ENCODE measurements around the gene DLG5.

Gene DLG5

DNA sequence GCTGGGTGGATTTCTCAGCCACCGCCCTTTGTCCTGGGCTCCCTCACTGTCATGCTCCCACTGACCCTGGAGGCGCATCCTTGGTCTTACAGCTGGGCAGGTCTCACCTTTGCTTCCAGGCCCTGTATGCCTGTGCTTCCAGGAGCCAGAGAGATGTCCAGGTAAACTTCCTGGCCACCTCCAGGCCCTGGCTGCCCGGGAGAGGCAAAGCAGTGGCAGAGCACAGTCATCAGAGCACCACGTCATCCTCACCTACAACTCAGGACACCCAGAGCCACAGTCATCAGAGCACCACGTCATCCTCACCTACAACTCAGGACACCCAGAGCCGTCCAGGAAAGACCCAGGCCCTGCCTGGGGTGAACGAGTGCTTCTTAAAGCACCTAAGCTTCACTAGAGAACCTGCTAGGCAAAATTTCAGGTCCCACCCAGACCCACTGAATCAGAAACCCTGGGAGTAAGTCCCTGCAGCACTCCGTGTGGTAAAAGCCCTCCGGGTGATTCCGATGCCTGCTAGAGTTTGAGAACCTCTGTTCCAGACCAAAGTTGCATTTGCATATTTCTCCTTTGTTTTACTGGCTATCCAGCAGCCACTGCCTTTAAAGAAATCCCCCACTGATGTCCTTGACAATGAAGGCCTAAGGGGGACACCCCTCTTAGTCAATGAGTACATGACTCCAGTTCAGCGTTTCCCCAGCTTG lies 62.3 kb downstream of the DLG5 start (continued):
- TF ChIP-seq ZNF221 (tag by site-specific recombination; IDR thresholded peaks at IDR 0.05; ENCODE audit: borderline replicate concordance): no peak

DNA sequence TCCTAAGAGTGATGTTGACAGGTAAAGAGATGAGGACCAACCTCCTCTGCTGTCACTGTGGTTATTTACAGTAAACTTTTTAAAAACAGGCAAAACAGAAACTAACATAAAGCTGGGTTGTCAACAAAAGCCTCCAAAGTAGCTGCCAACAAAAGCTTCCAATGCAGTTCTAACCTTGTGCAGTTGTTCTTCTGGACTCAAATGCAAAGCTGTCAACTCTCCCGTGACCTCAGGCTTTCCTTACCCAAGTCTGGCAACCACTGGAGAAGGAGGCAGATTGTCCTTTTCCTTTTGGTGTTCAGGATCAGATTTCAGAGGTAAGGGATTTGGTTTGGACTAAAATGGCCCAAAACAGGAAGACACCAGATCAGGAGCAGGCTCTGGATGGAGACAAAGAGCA lies 63.1 kb downstream of the DLG5 start:
- Histone ChIP-seq H3K4me1 (ENCODE audit: control insufficient read depth, insufficient read depth, low read length) (no peaks in the 10 kb centered on the region), H3K27ac (ENCODE audit: extremely low read depth, low read depth, low read length) (no peak overlapping the region), H3K36me3 (ENCODE audit: control insufficient read depth in 2 of 2, insufficient read depth in 1 of 2, low read length in 2 of 2) (peaks cover 0 to 47% of the 10 kb centered on the region in 2 experiments; a peak in 2 of 3 replicates), H3K4me3 (ENCODE audit: low read depth, low read length) (no peak overlapping the region), H3K9me3 (ENCODE audit: control insufficient read depth, insufficient read depth, low read depth, low read length) (no peaks in the 10 kb centered on the region)
- CTCF ChIA-PET: interaction anchor here (0.7 to 1.2 kb wide), 2 partner anchors 17 to 76 kb away, joined by 3 to 4 read pairs; no protein-coding TSS in a partner anchor
- POLR2A ChIA-PET: no interaction called here
- TF ChIP-seq ZNF701 (tag by site-specific recombination; IDR thresholded peaks at IDR 0.05) (no peak), ZNF600 (tag by site-specific recombination; IDR thresholded peaks at IDR 0.05) (peak; percentile 70), ZFP41 (tag by site-specific recombination; IDR thresholded peaks at IDR 0.05; ENCODE audit: borderline replicate concordance) (no peak)

- H3K4me3 ChIP-seq (ENCODE audit: low read depth, low read length): no peak overlapping the region
- ChIA-PET CTCF (interaction anchor here (0.6 to 1.8 kb wide), 3 partner anchors 15 to 690 kb away, joined by 3 to 10 read pairs (median 3); no protein-coding TSS in a partner anchor), POLR2A (no interaction called here)
- peaks cover 0 to 39% of the 10 kb centered on the region in 2 experiments; a peak in 2 of 3 replicates for H3K36me3 ChIP-seq (ENCODE audit: control insufficient read depth in 2 of 2, insufficient read depth in 1 of 2, low read length in 2 of 2)
- no peak overlapping the region for H3K27ac ChIP-seq (ENCODE audit: extremely low read depth, low read depth, low read length)
- no peaks in the 10 kb centered on the region for H3K9me3 ChIP-seq (ENCODE audit: control insufficient read depth, insufficient read depth, low read depth, low read length)
- no peaks in the 10 kb centered on the region for H3K4me1 ChIP-seq (ENCODE audit: control insufficient read depth, insufficient read depth, low read length)
- peak; percentile 79 for TF ChIP-seq ZNF146 (tag by site-specific recombination; IDR thresholded peaks at IDR 0.05)
- no peak for TF ChIP-seq IKZF3 (tag by site-specific recombination; IDR thresholded peaks at IDR 0.05)
- TF ChIP-seq ZNF132 (tag by site-specific recombination; IDR thresholded peaks at IDR 0.05; ENCODE audit: borderline replicate concordance): no peak
- TF ChIP-seq ZNF626 (tag by site-specific recombination; IDR thresholded peaks at IDR 0.05): no peak
- TF ChIP-seq, protein P1, sequence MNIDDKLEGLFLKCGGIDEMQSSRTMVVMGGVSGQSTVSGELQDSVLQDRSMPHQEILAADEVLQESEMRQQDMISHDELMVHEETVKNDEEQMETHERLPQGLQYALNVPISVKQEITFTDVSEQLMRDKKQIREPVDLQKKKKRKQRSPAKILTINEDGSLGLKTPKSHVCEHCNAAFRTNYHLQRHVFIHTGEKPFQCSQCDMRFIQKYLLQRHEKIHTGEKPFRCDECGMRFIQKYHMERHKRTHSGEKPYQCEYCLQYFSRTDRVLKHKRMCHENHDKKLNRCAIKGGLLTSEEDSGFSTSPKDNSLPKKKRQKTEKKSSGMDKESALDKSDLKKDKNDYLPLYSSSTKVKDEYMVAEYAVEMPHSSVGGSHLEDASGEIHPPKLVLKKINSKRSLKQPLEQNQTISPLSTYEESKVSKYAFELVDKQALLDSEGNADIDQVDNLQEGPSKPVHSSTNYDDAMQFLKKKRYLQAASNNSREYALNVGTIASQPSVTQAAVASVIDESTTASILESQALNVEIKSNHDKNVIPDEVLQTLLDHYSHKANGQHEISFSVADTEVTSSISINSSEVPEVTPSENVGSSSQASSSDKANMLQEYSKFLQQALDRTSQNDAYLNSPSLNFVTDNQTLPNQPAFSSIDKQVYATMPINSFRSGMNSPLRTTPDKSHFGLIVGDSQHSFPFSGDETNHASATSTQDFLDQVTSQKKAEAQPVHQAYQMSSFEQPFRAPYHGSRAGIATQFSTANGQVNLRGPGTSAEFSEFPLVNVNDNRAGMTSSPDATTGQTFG (tag by site-specific recombination; IDR thresholded peaks at IDR 0.05; ENCODE audit: borderline replicate concordance): no peak
- TF ChIP-seq ZSCAN30 (tag by site-specific recombination; IDR thresholded peaks at IDR 0.05): no peak
- TF ChIP-seq ZNF37A (tag by site-specific recombination; IDR thresholded peaks at IDR 0.05): no peak
These were observed 64.0 kb downstream of the DLG5 start for GRCh38 chr10:77862595-77862994.

GRCh38 chr10:77861366-77861765 lies 65.2 kb downstream of the DLG5 start:
- Histone ChIP-seq H3K4me1 (ENCODE audit: control insufficient read depth, insufficient read depth, low read length) (no peaks in the 10 kb centered on the region), H3K4me3 (ENCODE audit: low read depth, low read length) (no peak overlapping the region), H3K36me3 (ENCODE audit: control insufficient read depth in 2 of 2, insufficient read depth in 1 of 2, low read length in 2 of 2) (peaks cover 0 to 35% of the 10 kb centered on the region in 2 experiments; a peak in 2 of 3 replicates), H3K27ac (ENCODE audit: extremely low read depth, low read depth, low read length) (no peak overlapping the region), H3K9me3 (ENCODE audit: control insufficient read depth, insufficient read depth, low read depth, low read length) (no peaks in the 10 kb centered on the region)
- no peak for TF ChIP-seq ZNF660 (tag by site-specific recombination; IDR thresholded peaks at IDR 0.05)
- 0 out of 2 replicates have a peak, but pooled peaks have one; percentile 35 for TF ChIP-seq ZNF600 (tag by site-specific recombination; IDR thresholded peaks at IDR 0.05)
- no peak for TF ChIP-seq EGR2 (tag by site-specific recombination; IDR thresholded peaks at IDR 0.05; ENCODE audit: low read depth)
- CTCF ChIA-PET: interaction anchor here (0.6 to 3.2 kb wide), 3 partner anchors 14 to 28 kb away, joined by 3 to 15 read pairs (median 10); no protein-coding TSS in a partner anchor
- POLR2A ChIA-PET: no interaction called here

DNA sequence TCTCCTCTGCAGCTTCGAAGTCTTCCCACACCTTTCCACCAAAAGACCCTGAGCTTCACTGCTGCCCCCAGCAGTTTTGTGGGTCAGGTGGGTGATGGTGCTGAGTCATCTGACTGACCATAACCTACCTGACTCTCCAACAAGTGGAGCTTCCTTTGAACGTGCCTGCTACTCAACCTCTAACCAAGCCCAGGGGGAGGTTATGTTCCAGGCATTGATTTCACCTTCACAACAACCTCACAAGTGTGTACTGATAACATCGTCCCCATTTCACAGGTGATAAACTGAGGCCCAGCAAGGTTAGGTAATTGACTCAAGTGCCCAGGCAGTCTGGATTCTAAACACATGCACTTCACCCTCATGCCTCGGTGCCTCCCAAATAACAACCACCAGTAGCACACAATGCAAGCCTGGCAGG lies 66.7 kb downstream of the DLG5 start:
- ChIA-PET CTCF (interaction anchor here (3.2 kb wide), 1 partner anchor 13 kb away, joined by 15 read pairs; no protein-coding TSS in a partner anchor), POLR2A (no interaction called here)
- no peaks in the 10 kb centered on the region for H3K4me1 ChIP-seq (ENCODE audit: control insufficient read depth, insufficient read depth, low read length)
- no peaks in the 10 kb centered on the region for H3K9me3 ChIP-seq (ENCODE audit: control insufficient read depth, insufficient read depth, low read depth, low read length)
- no peak overlapping the region for H3K27ac ChIP-seq (ENCODE audit: extremely low read depth, low read depth, low read length)
- peaks cover 0 to 35% of the 10 kb centered on the region in 2 experiments; a peak in 2 of 3 replicates for H3K36me3 ChIP-seq (ENCODE audit: control insufficient read depth in 2 of 2, insufficient read depth in 1 of 2, low read length in 2 of 2)
- H3K4me3 ChIP-seq (ENCODE audit: low read depth, low read length): no peak overlapping the region
- TF ChIP-seq ZNF354C (tag by site-specific recombination; IDR thresholded peaks at IDR 0.05; ENCODE audit: borderline replicate concordance, low read depth) (no peak), GFI1B (tag by site-specific recombination; IDR thresholded peaks at IDR 0.05) (no peak), ZNF366 (tag by site-specific recombination; conservative IDR thresholded peaks at IDR 0.05) (no peak), ZNF221 (tag by site-specific recombination; IDR thresholded peaks at IDR 0.05; ENCODE audit: borderline replicate concordance) (no peak), ZNF776 (tag by site-specific recombination; IDR thresholded peaks at IDR 0.05; ENCODE audit: borderline replicate concordance) (no peak), ZNF174 (tag by site-specific recombination; IDR thresholded peaks at IDR 0.05) (no peak), ZNF501 (tag by site-specific recombination; IDR thresholded peaks at IDR 0.05) (no peak), YY2 (tag by site-specific recombination; IDR thresholded peaks at IDR 0.05) (no peak), MEIS1 (CRISPR knock-in tag; IDR thresholded peaks at IDR 0.05; ENCODE audit: borderline replicate concordance) (no peak)
- TF ChIP-seq, protein P2, sequence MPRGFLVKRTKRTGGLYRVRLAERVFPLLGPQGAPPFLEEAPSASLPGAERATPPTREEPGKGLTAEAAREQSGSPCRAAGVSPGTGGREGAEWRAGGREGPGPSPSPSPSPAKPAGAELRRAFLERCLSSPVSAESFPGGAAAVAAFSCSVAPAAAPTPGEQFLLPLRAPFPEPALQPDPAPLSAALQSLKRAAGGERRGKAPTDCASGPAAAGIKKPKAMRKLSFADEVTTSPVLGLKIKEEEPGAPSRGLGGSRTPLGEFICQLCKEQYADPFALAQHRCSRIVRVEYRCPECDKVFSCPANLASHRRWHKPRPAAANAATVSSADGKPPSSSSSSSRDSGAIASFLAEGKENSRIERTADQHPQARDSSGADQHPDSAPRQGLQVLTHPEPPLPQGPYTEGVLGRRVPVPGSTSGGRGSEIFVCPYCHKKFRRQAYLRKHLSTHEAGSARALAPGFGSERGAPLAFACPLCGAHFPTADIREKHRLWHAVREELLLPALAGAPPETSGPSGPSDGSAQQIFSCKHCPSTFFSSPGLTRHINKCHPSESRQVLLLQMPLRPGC (tag by site-specific recombination; IDR thresholded peaks at IDR 0.05): no peak

Measured in HEK293 (cell line).